Stimulated activated CD4-positive, alpha-beta T cell treated with anti-CD3 and anti-CD28 coated beads, Interleukin-2, amount 100 ng/mL, for 24 hours (primary cell): ENCODE results near the gene ADAMTS17.

Experiments
- DNase-seq, 2 donors: peaks; one replicate each; pipeline ENCODE4 v3.0.0-alpha.2; 2020

Gene ADAMTS17

DNA sequence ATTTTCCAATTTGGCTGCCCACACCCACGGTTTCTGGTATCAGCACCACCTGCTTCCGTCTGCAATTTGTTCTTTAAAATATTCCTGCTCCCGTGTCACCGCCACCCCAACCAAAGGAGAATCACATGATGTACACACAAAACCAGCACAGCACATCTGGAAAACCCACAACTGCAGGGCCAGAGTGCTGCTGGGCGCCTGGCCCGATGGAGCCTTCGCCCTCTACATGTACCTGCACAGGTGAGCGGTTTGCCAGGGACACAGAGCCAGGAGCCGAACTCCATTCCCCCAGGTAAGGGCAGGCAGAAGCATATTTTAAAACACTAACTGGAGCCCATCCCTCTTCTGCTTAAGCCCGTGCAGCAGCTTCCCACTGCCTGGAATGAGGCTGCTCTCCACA lies 75.6 kb downstream of the ADAMTS17 start:
- no peak for DNase-seq

DNA sequence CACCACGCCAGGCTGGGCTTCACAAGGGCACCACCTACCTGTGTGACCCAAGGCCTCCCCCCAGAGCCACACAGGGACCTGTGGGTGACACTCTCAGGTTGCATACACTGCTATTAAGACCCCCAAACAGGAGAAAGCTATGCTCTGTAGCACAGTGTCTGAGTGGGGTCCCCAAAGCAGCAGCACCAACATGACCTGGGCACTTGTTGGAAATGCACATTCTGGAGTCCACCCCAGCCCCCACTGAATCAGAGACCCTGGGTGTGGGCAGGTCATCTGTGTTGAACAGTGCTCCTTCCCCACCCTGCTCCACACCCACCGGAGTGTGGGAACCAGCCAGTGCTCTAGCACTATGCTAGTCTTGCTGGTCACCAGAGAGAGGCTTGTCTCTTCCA lies 76.1 kb downstream of the ADAMTS17 start:
- DNase-seq: no peak

DNA sequence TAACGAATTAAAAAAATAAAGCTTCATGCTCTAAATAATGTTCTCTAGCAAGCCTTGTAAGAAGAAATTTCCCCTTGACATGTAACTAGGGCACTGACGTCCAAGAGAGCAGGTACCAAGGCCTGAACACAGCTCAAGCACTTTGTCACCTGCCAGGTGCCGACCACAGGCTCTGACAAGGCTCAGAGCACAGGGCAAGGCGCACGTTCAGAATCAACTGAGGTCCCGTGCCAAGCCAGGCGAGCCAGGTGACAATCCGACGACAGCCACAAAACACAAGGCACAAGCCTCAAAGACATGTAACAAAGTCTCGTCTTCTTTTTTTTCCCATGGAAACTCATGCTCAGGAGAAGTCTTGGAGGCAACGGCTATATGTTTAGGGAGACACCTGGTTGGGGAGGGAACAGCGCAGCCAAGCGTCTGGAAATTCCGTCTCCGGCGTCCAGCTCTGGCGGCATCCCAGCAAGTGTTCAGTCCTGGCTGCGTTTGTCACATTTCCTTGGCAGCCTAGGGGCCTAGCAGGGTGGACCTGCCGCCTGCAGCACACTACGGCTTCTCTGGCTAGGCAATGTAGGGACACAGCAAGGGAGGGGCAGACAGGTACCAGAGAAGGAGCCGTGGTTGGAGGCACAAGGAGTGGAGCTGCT lies 76.7 kb downstream of the ADAMTS17 start:
- DNase-seq: no peak

DNA sequence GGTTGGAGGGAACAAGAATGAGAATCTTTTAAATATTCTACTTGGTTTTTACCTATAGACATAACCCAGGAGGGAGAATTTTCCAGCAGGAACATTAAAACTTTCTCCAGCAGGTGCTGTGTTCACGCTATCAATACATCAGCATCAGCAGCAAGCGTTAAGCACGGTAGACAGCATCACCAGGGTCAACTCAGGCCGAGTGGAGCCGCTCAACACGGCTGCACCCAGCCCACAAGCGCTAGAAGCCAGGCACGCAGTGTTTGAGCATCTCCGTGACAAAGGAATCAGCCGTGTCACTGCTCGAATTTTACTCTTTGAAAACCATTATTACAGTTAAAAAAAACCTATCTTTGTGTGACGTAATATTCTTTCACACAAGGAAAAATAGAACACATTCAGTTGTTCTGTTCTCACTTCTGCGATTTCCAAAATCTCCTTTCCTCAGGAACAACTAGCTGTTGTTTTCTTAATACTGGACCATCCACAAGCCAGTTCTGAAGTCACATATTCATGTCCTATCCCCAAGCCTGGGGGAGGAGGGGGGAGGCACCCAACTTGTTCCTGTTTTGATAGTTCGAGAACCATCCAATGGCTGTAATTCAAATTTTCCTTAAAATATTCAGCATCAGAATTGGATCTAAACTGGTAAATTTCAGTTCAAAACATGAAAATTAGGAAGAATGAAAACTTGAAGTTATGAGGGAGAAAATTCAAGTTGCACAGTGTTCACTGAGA lies 77.9 kb downstream of the ADAMTS17 start:
- DNase-seq: no peak

DNA sequence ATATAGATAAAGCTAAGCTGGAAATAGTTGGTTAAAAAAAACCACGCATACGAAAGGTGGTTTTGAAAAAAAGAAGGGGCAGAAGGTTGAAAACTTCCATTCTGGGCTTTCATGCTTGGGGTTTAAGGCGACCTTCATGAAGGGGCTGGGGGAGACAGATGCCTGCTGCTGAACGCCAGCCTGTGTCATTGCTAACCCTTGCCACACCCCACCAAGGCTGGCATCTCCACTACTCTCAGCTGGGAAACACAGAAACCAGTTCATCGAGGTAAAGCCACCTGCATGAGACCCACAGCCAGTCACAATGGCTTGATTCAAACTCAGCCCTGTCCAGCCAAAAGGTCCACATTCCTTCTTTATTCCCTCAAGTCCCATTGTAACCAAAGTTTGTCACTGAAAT lies 78.7 kb downstream of the ADAMTS17 start:
- DNase-seq: no peak

DNA sequence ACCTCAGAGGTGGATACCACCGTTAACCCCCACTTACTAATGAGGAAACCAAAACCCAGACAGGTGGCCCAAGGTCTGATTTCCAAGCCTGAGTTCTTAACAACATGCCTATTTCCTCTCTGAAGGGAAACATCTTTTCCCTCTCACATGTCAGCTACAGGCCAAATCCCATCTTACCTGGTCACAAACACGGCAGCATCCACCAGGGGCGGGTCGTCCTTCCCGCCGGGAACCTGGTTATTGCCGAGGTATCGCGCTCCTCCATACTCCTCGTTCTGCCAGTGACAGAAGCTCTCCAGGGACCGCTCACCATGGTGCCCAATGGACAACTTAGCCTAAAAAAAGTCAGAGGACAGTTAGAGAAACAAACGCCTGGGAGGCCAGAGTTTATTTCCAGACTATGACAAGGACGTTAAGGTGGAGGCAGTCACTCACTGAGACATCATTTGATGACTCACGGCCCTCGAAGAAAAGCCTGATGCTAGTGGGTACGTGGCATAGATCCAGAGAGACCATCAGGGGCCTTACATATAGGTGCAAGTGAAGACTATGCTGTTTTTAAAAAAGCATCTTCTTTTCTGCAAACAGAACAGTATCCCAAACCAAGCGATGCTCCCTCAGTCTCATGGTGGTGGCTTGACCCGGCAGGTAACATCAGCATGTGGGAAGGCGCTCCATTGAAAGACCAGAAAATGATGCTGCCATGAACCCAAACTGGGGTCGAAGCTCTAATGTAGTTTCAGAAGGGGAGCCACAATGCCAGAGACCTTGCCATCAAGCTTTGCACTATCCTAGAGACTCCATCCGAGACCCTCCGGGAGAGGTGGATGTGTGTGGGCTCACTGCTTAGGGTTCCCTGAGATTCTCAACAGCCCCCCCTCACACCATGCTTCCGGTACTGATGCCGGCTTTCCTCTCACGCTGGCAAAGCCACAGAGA lies 80.2 kb downstream of the ADAMTS17 start:
- DNase-seq: no peak

DNA sequence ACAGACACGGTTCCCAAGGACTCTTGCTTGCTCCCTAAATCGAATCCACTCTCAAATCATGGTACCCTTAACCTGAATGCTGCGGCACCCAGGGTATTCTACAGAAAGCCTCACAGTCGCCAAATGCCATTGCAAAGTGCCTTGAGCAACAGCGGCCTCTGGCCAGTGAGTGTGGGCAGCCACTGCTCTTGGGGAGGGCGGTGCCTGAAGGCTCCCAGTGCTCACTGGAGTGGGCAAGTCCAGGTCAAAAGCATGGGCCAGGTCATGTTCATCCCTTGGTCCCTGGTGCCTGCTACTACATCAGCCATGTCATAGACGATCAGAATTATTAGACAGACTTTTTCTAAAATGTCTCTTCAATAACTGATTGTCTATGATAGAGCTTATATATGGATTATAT lies 82.5 kb downstream of the ADAMTS17 start:
- DNase-seq: no peak

DNA sequence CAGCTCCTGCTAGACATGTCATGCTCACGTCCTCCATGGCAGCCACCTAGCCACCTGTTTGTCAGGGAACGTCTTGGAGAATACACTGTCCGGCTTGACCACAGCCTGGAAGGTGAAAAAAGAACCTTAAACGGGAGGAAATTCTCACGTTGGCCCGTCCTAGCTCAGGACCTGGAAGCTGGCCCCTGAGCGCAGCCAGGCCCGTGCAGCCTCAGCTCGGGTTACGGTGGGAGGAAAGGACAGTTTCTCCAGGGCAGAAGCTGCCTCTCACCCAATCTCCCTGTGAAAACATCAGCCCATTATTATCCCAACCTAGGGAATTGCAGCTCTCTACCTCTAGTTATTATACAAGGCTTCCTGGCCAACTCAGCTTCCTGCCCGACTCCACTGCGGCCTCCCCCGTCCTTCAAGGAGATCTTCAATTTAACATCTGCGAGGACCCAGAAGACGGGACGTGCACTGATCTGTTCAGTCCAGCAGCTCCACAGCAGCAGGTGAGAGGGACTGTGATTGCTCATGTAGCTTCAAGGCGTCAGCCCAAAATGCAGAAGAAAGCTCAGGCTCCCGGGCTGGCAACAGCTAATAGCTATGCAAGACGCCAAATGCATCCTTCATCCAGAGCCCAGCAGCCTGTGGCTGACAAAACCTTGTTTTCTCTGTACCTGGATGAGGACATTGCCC lies 84.7 kb downstream of the ADAMTS17 start:
- no peak for DNase-seq

DNA sequence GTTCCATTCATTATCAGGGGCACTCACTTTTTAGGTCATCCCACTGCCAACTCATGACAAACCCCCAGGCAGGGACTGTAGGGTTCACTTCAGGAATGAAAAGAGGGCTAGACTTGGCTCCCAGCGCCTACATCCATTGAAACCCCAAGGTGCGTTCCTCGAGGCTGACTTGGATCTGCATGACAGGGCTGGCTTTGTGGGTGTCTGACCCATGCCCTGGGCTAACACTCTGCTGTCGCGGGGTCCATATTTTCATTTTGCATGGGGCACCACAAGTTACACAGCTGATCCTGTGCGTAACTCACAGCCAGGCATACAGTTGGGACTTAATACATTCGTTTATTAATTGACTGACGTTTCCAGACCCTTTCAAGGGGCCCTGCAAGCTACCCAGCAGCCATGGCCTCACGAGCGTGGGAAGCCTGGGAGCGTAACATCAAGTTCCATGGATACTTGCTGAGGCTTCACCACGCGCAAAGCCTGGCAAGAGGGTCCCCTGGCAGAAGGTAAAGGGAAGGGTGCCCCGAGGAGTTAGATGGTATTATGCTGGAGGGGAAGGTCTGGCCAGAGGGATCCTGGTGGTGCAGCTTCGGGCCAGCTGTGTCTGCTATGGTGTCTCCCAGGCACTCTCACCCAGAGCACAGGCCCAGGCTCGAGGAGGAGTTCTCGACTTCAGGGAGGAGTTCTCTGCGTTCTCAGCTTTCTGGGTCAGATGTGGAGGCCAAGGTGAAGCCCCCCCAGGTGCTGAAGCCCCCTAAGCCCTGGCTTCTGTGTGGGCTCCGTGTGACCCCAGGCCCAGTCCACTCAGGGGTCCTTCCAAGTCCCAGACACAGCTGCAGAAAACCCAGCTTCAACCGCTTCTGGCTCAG lies 85.4 kb downstream of the ADAMTS17 start:
- DNase-seq: no peak

DNA sequence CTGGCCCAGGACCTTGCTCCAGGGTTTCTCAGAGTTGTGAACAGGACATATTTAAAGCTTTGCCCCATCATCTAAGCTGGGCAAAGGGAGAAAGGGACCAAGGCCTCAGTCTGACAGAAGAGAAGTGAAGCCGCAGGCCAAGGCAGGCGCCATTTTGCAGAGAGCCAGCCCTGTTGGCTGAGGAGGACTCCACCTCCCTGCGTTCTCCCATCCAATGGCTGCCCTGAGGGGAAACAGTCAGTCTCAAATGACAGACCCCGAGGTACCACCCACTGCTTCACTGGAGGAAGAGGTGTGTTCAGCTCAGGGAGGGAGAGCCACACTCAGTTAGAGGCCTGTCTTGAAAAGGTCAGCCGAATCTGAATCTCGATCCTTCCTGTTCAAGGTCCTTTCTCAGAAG lies 86.1 kb downstream of the ADAMTS17 start:
- no peak for DNase-seq

DNA sequence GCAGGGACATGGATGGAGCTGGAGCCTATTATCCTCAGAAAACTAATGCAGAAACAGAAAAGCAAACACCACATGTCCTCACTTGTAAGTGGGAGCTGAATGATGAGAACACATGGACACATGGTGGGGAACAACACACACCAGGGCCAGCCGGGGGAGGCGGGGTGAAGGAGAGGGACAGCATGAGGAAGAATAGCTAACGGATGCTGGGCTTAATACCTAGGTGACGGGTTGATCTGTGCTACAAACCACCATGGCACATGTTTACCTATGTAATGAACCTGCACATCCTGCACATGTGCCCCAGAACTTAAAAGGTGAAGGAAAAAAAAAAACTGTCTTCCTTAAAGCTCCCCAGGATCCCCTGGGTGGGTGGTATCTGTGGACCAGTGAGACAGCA lies 87.1 kb downstream of the ADAMTS17 start:
- DNase-seq: no peak

DNA sequence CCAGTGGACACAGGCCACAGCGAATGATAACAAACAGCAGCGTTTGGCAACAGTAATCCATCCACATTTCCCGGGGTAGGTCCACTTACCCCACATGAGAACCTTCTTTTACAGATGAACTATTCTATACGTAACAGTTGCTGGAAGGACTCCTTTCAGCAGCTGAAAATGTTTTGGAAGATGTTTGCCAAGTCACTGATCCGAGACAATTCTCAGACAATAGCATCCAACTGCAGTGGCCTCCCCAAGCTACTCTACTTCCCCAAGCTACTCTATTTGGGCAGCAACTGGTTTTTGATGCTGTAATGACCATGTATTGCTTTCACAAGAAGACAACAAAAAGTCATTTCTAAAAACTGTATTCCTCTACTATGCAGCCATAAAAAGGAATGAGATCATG lies 87.5 kb downstream of the ADAMTS17 start:
- DNase-seq: no peak

DNA sequence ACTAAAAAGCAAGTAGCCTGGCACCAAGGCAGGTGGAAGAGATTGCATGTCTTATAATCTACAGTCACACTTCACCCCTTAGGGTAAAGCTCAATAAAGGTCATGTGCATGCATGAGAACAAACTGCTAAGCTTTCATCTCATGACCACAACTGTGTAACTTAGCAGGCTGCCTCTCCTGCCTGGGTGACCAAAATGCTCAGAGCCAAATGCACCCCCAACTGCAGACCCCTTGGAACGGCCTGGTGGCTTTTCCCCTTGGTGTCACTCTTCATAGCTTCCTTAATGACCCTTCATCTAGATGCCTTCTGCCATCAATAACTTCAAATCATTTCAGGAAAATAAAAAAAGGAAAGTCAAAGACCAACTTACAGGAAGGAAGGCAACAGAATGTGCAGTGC lies 88.1 kb downstream of the ADAMTS17 start:
- DNase-seq: no peak

DNA sequence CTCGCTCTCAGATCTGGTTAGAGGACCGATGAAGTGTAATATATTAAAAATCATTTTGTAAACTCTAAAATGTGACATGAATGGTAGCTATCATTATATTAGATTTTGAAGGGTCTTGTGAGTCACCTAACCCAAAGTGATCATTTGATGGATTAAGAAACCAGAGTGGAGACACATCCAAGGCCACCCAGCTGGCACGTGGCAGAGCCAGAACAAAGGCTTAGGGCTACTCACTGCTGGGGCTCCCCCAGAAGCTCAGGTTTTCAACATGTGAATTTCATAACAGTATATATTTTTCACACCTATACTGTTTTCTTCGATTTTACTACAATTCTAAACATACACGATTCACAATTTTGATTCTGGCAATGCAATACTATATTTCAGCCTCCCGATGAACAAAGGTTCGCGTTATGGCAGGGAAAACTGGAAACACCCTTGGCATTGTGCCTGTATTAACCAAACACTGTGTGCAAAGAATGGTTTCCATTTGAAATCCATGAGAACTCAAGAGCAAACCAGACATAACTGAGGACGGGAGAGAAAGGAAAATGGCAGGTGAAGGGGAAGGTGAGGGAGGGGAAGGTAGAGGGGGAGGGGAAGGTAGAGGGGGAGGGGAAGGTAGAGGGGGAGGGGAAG lies 88.9 kb downstream of the ADAMTS17 start:
- DNase-seq: no peak

DNA sequence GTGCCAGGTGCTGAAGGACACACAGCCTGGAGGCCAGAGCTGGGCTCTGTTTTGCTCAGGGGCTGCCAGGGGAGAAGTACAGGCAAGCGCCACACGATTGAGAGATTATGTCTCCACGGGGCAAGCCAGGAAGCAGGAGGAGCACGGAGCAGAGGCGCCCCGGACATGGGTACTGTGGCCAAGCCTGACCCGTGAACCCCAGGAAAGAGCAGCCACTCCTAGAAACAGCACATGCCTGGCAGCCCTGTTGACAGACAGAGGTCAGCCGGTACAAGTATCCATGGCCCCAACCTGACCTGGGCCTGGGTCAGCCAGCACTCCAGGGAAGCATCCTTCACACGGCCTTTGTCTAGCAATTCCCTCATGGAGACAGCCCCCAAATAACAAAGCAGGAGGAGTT lies 89.4 kb downstream of the ADAMTS17 start:
- no peak for DNase-seq

DNA sequence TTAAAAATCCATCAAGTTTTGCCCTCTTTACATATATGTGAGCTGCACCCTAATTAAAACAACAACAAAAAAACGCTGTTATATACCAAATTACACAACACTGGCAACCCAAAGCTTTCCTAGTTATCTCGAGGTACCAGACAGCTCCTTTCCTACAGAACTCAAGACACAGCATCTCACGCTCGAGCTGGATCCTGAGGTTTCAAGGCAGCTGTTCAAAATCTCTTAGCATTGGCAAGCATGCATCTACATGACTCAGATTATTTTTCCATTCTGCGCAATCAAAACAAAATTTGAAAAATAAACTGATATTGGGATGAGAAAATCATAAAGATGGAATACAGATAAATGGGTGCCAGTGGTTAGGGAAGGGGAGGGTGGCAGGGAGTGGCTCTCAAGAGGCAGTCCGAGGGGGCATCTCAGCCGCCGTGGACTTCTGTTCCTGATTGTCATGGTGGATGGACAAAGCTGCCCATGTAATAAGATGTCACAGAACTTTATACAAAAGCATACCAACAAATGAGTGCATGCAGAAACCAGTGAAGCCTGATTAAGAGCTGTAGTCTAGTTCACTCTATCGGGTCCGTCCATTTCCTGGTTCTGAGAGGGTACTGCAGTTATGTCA lies 91.5 kb downstream of the ADAMTS17 start:
- no peak for DNase-seq

DNA sequence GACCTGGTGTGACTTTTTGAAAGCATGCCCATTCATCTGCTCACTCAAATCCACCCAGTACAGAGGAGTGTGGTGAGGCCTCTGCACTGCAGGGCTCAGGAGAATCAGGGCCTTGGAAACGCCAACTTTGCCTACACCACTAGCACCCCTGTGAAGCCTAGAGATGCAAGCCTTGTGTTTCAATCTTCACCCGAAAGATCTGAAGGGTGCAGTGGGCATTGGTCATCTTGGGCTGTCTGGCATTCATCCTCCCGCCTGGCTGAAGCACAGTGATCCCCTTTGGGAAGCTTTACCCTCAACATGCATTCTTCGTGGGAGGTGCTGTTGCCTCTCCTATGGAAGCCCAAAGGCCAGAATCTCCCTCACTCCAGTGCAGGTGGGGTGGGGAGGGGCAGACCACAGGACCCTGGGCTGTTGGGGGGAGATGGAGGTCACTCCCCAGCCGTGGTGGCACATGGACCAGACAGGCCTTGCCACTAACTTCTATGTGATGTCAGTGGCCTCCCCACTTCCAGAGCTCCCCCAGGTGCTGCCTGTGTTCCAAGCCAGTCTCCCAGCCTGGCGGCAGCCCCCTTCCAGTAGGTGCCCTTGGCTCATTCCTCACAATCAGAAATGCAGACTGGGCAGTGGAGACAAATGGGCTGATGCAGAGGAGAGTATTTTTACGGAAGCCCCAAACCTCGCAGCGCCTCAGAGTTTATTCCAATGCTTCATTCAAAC lies 92.5 kb downstream of the ADAMTS17 start:
- DNase-seq: no peak

DNA sequence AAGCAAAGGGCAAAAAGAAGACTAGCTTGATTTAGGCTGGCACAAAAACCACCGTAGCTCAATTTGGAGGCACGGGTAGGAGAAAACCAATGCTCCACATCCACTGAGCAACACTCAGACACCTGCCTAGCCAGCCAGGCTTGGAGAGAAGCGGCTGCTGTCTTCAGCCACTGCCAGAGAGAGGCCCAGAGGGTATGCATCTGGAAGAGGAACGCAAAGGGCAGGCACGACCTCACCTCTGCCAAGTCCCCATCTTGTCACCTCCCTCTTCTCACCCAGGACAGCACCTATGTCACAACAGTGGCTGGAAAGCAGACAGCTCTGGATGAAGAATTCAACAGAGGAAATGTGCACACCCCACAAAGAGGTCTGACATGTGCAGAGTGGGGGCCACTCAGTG lies 93.5 kb downstream of the ADAMTS17 start:
- no peak for DNase-seq

DNA sequence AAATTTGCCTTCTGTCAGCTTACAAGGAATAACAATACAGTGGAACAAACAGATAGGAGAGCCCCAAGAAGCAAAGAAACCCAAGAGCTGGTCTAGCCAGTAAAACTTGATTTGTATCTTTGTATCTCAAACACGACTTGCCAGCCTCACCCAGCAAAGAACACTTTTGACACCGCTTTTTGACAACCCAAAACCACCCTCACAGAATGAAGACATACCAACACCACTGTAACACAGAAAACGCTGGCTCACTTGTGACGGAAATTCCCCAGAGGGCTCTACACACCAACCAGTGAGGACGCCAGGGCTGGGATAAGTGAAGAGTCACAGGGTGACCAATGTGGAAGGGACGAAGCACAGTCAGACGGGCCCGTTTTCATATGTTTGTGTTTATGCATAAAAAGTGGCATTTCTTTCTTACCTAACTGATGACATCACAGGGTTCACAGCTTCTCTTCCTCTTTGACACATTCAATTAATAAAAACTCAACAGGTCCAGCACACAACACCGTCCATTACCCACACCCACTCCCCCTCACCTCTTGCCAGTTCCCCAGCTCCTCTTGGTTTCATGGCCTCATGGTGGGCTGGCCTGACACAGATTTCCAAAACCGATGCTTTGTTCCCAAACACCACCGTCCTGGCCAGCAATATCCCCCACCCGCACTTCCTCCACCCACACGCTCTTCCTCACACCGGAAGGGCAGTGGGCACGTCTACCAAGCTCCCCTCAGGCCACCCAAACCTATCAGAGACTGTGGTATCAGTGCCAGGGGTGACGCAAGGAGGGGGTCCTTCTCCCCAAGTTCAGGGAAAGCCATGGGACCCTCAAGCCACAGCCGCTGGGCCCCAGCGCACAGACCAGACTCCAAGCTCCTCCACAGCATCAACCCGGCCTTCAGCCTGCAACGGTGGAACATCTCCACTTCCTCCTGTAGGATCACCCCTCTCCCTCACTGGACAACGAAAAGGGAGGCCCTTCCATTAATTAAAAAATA lies 94.2 kb downstream of the ADAMTS17 start:
- DNase-seq: no peak
